AG09319 (cell line): ENCODE measurements around the gene AKNA.
A peak's percentile ranks its signal among the peaks of the same experiment; 100 is the strongest.

Source experiments
- DNase-seq: peaks from one replicate; pipeline ENCODE4 v3.0.0-alpha.2; 2010; ENCODE audit warnings: low read depth; ENCODE audit errors: extremely low read depth
- CTCF ChIP-seq: IDR thresholded peaks from 2 replicates; pipeline ENCODE4 v1.5.1; 2011; ENCODE audit warnings: low read depth, mild to moderate bottlenecking, inconsistent platforms, low read length, moderate library complexity

The AKNA gene

GRCh38 chr9:114289571-114290481 lies 98.0 kb downstream of the AKNA start:
- DNase-seq: no peak
- TF ChIP-seq CTCF: no peak

GRCh38 chr9:114289106-114289505 lies 98.7 kb downstream of the AKNA start:
- no peak for DNase-seq
- TF ChIP-seq CTCF: no peak

- peak; percentile 1 for TF ChIP-seq CTCF
- DNase-seq: no peak
Measured at GRCh38 chr9:114288193-114289091, 99.3 kb downstream of the AKNA start.

- no peak for TF ChIP-seq CTCF
- no peak for DNase-seq
Measured at GRCh38 chr9:114287763-114288192, 100.0 kb downstream of the AKNA start.

- no peak for TF ChIP-seq CTCF
- no peak for DNase-seq
Measured at GRCh38 chr9:114287001-114287762, 100.6 kb downstream of the AKNA start.

- no peak for DNase-seq
- no peak for TF ChIP-seq CTCF
Measured at GRCh38 chr9:114286146-114286679, 101.6 kb downstream of the AKNA start.
